Tibial nerve (tissue), 4 donors: ENCODE data around the gene PROB1. TPM values are rescaled to one million over a fixed set of nuclear protein-coding genes. Genes with fewer than 3 reads are reported as not detected.

Source experiments
- DNase-seq, 2 donors: peaks; one replicate each; pipeline ENCODE4 v3.0.0-alpha.2; 2019; ENCODE audit warnings: low spot score in 2 of 2
- H3K27ac ChIP-seq, 4 donors: fragments of 200-600 bp; sonication (generic) in 3 of 4; one replicate each; pipeline ENCODE4 v1.5.1; 2017 to 2019; ENCODE audit warnings: mild to moderate bottlenecking in 1 of 4
- H3K27me3 ChIP-seq, 2 donors: fragments of 200-600 bp; sonication (generic) in 1 of 2; one replicate each; pipeline versions ENCODE4 v1.5.1 to v1.6.0; 2017 to 2019
- H3K36me3 ChIP-seq, 3 donors: fragments of 200-600 bp; sonication (generic); one replicate each; pipeline ENCODE4 v1.5.1; 2018 to 2019
- H3K4me1 ChIP-seq, 4 donors: fragments of 200-600 bp; sonication (generic) in 3 of 4; one replicate each; pipeline ENCODE4 v1.5.1; 2017 to 2019
- H3K4me3 ChIP-seq, 4 donors: fragments of 200-600 bp; sonication (generic) in 3 of 4; one replicate each; pipeline ENCODE4 v1.5.1; 2017 to 2019; ENCODE audit warnings: mild to moderate bottlenecking in 1 of 4, moderate library complexity in 1 of 4
- H3K9me3 ChIP-seq, 4 donors: fragments of 200-600 bp; sonication (generic) in 3 of 4; one replicate each; pipeline ENCODE4 v1.5.1; 2017 to 2019
- CTCF ChIP-seq, 5 experiments: fragments of 200-600 bp in 3 of 5; fragments of 450-650 bp in 2 of 5; sonication (generic) in 3 of 5; IDR thresholded peaks; one replicate each; pipeline ENCODE4 v1.5.1; 2016 to 2019; ENCODE audit warnings: antibody characterized with exemption in 5 of 5, mild to moderate bottlenecking in 3 of 5, moderate library complexity in 2 of 5
- EP300 ChIP-seq, 2 donors: sonication (generic); formaldehyde crosslinking; IDR thresholded peaks; one replicate each; pipeline ENCODE4 v1.6.1; 2017; ENCODE audit warnings: antibody characterized with exemption in 2 of 2, mild to moderate bottlenecking in 1 of 2
- POLR2A ChIP-seq, 2 donors: fragments of 450-650 bp; IDR thresholded peaks; one replicate each; pipeline ENCODE4 v1.6.1; 2017; ENCODE audit warnings: antibody characterized with exemption in 2 of 2, mild to moderate bottlenecking in 2 of 2, moderate library complexity in 2 of 2
- WGBS, 2 donors: methylation state at CpG; one replicate each; pipeline ENCODE4 v1.1.5; 2018; 5-methylcytosine and 5-hydroxymethylcytosine counted together
- total RNA-seq, 4 donors: library from RNA; depleted of rRNA; stranded (reverse); fragments of >200 nt; gene quantifications; one replicate each; pipeline ENCODE4 v1.1.0, GENCODE V29; 2016

PROB1 gene
- total RNA-seq, 4 donors from 2014 or later = 0.63 to 3.6 (median 1.3) TPM

DNA sequence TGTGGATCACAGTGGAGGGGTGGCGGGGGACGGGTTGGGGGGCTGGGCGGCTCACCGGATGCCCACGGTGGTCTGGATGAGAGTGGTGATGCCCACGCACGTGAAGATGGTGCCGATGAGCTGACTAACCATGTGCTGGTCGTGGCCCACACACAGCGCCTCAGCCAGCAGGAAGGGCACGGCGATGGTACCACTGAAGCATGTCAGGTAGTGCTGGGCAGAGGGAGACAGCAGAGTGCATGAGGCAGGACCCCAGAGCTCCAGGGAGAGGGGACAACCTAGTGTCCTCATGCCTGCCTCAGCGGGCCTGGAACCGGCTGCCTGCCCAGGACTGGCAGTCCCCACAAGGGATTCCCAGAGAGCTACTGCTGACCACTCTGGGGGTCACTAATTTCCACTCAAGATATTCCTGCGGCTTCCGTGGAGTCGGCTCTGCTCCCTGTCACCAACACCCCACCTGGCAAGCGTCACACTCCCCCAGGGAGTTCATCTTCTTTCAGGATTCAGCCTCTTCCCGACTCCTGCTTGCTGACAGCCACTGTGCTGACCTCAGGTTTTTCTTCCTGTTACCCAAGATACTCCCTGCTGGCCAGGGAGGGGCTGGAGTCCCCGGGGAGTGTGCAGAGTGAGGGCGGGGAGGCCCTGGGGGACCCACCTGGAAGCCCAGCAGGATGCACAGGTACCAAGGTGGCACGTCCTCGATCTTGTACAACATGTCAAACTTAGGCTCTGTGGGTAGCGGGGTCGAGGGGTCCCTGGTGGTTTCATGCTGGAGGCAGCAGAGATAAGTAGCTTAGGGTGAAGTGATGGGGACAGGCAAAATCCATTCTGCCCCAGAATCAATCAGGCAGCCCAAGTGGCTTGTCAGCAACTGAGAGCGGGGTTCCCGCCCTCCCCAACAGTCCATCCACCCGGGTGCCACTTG lies 12.8 kb downstream of the PROB1 start:
- TF ChIP-seq EP300 (IDR thresholded peaks at IDR 0.05) (no peak), CTCF (IDR thresholded peaks at IDR 0.05) (no peak), POLR2A (IDR thresholded peaks at IDR 0.05) (no peak)
- Histone ChIP-seq H3K27ac (peak overlapping the region in 1 of 4 donors; percentile 32), H3K9me3 (no peaks in the 10 kb centered on the region), H3K36me3 (peaks cover 0 to 12% (median 0%) of the 10 kb centered on the region in 3 donors), H3K4me3 (no peak overlapping the region), H3K27me3 (no peaks in the 10 kb centered on the region), H3K4me1 (peaks cover 0 to 15% (median 5%) of the 10 kb centered on the region in 4 donors)
- no peak for DNase-seq
- WGBS, 2 donors = 85 to 87% methylated on average over 25 to 28 of the region's 28 CpGs

DNA sequence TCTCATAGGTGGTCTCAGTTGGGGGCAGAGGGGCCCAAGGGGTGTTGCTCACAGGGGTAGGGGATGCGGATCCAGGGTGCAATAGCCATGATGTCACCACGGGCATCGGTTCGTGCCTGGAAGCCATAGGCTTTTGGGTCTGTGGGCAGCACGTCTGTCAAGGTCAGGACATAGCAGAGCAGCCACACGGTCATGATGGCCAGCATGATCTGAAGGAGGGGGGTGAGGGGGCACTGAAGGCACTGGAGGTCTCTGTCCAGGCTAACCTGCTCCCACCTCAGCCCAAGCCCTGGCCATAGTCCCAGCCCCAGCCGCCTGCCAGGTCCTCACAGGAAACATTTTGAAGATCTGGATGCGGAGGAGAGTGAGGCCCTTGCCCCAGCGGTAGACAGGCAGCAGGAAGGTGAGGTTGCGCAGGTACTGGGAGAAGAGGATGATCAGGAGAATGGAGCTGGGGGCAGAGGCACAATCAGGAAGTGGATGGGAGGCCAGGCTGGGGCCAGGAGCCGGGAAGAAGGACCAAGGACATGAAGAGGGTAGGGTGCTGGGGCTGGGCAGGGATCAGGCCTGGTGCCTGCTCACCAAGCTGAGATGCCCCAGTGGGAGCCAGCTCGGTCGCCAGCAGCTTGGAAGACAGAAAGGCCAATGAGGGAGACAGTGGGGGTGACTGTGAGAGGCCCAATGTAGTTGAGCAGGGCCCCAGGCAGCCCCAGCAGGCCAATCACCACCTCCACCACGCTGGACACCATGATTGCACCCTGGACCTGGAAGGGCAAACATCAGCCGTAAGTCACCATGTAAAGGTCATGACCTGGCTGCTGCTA lies 15.1 kb downstream of the PROB1 start:
- WGBS, 2 donors = 81 to 83% methylated on average over 9 to 15 of the region's 15 CpGs
- no peak overlapping the region for H3K4me3 ChIP-seq
- H3K27ac ChIP-seq = no peak overlapping the region
- H3K9me3 ChIP-seq = no peaks in the 10 kb centered on the region
- DNase-seq = no peak
- no peaks in the 10 kb centered on the region for H3K27me3 ChIP-seq
- peaks cover 0 to 13% (median 4%) of the 10 kb centered on the region in 4 donors for H3K4me1 ChIP-seq
- peaks cover 0 to 22% (median 0%) of the 10 kb centered on the region in 3 donors for H3K36me3 ChIP-seq
- no peak for TF ChIP-seq POLR2A (IDR thresholded peaks at IDR 0.05)
- no peak for TF ChIP-seq CTCF (IDR thresholded peaks at IDR 0.05)

- H3K9me3 ChIP-seq = no peaks in the 10 kb centered on the region
- no peaks in the 10 kb centered on the region for H3K27me3 ChIP-seq
- DNase-seq = no peak
- H3K27ac ChIP-seq = no peak overlapping the region
- H3K36me3 ChIP-seq = peaks cover 0 to 31% (median 0%) of the 10 kb centered on the region in 3 donors
- peaks cover 0 to 5% (median 0%) of the 10 kb centered on the region in 4 donors for H3K4me1 ChIP-seq
- TF ChIP-seq POLR2A (IDR thresholded peaks at IDR 0.05) (no peak), EP300 (IDR thresholded peaks at IDR 0.05) (no peak)
- no peak overlapping the region for H3K4me3 ChIP-seq
- WGBS, 2 donors = 83 to 91% methylated on average over 13 of the region's 13 CpGs
Measured at GRCh38 chr5:139378941-139379361, 16.0 kb downstream of the PROB1 start.

GRCh38 chr5:139378101-139378825 lies 16.6 kb downstream of the PROB1 start:
- H3K27ac ChIP-seq = no peak overlapping the region
- peaks cover 0 to 11% (median 0%) of the 10 kb centered on the region in 4 donors for H3K4me1 ChIP-seq
- no peaks in the 10 kb centered on the region for H3K27me3 ChIP-seq
- no peak for DNase-seq
- H3K4me3 ChIP-seq = no peak overlapping the region
- peaks cover 0 to 38% (median 0%) of the 10 kb centered on the region in 3 donors for H3K36me3 ChIP-seq
- H3K9me3 ChIP-seq = no peaks in the 10 kb centered on the region
- TF ChIP-seq POLR2A (IDR thresholded peaks at IDR 0.05) = no peak
- no peak for TF ChIP-seq CTCF (IDR thresholded peaks at IDR 0.05)
- no peak for TF ChIP-seq EP300 (IDR thresholded peaks at IDR 0.05)
- WGBS, 2 donors = 63 to 71% methylated on average over 46 to 47 of the region's 47 CpGs

DNA sequence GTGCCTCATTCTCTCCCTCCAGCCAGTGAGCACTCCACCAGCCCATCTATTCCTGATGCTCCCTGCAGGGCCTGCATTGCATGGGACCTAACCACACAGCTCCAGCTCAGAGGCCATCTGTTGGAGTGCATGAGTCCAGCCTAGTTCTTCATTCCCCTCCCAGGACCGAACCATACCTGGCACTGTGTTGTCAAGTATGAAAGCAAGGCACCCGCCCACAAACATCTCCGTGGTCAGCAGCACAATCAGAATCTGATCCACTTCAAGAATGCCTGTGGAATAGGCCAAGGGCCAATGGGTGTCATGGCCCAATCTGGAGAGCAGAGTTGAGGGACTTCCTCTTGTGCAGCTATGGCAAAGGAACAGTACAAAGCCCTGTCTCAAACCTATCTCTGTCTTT lies 17.7 kb downstream of the PROB1 start:
- Histone ChIP-seq H3K9me3 (no peaks in the 10 kb centered on the region), H3K36me3 (peaks cover 0 to 47% (median 0%) of the 10 kb centered on the region in 3 donors), H3K4me3 (no peak overlapping the region), H3K27me3 (no peaks in the 10 kb centered on the region), H3K4me1 (peaks cover 0 to 12% (median under 1%) of the 10 kb centered on the region in 4 donors), H3K27ac (no peak overlapping the region)
- TF ChIP-seq EP300 (IDR thresholded peaks at IDR 0.05) (no peak), POLR2A (IDR thresholded peaks at IDR 0.05) (no peak), CTCF (IDR thresholded peaks at IDR 0.05) (no peak)
- WGBS, 2 donors = 76 to 97% methylated on average over 3 of the region's 3 CpGs
- DNase-seq = no peak
